Measurements from ENCODE around the gene NCR3LG1.
A peak's percentile ranks its signal among the peaks of the same experiment; 100 is the strongest.

The NCR3LG1 gene

DNA sequence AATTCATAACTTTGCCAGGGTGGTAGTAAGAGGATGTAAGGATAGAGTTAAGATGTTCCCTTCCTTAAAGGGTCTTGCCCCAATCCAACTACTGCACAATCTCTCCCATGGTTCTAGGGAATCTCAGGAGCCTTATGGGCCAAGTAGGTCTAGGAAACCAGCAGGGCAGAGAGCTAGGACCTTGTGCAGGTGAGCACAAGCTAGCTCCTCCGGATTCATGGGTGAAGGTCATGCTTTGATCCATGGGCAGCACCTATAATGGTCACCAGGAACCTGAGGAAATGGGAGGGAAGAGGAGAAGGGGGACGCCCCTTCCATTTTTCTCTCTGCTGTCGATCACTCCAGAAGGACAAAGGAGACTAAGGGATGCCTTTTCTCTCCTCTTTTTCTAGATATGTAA lies 20.0 kb downstream of the NCR3LG1 start:
- DNase-seq (ENCODE audit: low read depth in 3 of 3) = no peak

- DNase-seq (ENCODE audit: low read depth in 3 of 3) = no peak
Measured at GRCh38 chr11:17375547-17375946, 23.9 kb downstream of the NCR3LG1 start.

GRCh38 chr11:17376493-17376892 lies 24.9 kb downstream of the NCR3LG1 start:
- DNase-seq (ENCODE audit: low read depth in 3 of 3) = no peak

DNA sequence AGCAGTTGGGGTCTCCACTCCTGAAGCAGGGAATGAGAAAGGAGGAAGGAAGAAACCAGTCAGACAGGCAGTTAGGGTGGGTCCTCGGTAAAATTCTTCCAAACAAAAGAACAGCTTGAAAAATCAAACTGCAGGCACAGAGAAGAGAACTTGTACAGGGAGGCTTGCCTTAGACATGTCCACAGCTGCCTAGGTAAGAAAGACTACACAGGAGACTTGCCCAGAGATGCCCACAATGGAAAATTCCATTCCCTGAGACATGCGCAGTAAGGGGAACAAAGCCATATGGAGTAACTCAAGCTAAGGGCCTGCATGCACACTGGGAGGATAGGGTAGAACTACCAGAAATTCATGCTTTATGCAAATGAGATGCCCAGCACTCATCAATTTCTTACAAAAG lies 27.1 kb downstream of the NCR3LG1 start:
- no peak for DNase-seq (ENCODE audit: low read depth in 3 of 3)

DNA sequence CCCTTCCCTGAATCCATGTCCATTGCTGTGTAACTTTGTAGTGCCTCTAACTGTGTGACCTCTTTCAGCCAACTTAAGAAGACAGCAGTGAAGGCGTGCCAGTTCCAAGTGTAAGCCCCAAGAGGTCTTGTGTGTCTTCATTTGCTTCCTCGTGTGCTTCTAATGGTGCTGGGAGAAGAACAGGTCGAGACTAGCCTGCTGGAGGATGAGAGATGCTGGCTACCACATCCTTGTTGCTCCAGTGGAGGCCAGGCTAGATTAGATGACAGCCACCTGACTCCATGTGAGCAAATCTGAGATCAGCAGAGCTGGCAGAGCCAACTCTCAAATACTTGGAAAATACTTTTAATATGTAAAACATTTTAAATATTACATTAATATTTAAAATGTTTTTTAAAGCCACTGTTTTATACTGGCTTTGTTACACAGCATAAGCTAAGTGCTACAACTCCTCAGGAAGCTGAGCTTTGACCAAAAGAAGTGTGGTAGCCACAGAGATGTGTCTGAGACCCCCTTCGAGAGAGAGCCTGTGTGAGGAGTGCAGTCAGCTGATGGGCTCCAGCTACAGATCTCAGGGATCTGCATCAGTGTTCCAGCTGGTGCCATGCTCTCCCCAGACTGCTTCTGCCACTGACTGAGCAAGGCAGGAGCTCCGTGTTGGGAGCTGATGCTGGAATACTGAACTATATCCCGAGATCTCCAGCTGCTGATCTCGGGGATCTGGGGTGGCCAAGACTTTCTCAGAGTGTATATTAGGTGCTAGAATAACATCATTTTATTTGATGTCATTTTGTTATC lies 28.0 kb downstream of the NCR3LG1 start:
- no peak for DNase-seq (ENCODE audit: low read depth in 3 of 3)

DNA sequence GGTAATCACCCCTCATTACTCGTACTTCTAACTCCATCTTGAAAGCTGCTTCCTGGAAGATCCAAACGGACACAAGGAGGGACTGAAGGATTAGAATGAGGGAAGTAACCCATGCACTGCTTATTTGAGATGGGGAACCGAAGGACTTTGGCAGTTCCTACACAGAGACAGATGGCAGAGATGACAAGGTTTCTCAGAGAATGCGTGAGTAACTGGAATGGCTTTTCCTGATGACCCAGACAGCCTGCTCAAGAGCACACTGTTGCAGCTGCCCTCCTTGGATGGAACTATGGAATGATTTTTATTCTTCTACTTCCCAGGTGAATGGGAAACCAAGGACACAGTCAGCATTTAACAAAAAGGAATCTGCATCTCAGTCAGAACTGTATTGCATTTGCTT lies 29.6 kb downstream of the NCR3LG1 start:
- no peak for DNase-seq (ENCODE audit: low read depth in 3 of 3)

GRCh38 chr11:17382046-17382728 lies 30.6 kb downstream of the NCR3LG1 start:
- DNase-seq (ENCODE audit: low read depth in 3 of 3) = no peak

DNA sequence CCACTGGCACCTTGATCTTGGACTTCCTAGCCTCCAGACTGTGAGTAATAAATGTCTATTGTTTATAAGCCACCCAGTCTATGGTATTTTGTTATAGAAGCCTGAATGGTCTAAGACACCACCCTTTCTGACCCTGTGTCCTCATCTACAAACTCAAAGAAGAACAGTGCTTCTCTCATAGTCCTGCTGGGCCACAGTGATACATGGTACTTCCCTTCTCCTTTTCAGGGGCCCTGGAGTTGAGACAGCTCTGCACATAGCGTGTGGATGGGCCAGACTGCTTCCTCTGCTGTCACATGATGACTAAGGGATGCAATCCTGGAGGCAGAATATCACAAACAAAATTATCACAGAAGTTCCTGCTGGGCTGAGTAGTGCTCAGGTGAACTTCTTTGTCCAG lies 31.9 kb downstream of the NCR3LG1 start:
- no peak for DNase-seq (ENCODE audit: low read depth in 3 of 3)

DNA sequence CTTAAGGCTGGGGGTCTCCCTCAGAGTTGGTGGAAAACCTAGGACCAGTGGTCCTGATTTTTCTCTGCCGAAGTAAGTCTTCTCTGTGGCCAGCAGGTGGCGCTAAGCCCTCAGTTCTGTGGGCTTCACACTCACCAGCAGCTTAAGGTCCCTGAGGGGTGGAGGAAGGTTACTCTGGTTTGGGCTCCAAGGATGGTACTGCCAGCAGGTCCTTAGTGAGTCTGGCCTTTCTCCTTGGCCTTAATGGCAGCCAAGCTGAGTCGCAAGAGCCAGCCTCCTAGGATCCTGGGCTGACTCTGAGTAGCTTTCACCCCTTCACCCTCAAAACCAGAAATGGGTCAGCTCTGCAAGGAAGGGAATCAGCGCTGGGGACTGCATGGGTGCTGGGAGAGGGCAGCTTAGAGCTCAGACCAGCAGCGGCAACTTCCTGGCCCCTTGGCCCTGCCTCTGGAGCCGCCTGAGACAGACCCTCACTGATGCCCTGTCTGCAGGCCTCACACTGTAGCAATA lies 32.5 kb downstream of the NCR3LG1 start:
- DNase-seq (ENCODE audit: low read depth in 3 of 3) = peak; percentile 55 to 73 (median 58)

- DNase-seq (ENCODE audit: low read depth in 3 of 3) = no peak
Measured at GRCh38 chr11:17385492-17385891, 33.9 kb downstream of the NCR3LG1 start.

DNA sequence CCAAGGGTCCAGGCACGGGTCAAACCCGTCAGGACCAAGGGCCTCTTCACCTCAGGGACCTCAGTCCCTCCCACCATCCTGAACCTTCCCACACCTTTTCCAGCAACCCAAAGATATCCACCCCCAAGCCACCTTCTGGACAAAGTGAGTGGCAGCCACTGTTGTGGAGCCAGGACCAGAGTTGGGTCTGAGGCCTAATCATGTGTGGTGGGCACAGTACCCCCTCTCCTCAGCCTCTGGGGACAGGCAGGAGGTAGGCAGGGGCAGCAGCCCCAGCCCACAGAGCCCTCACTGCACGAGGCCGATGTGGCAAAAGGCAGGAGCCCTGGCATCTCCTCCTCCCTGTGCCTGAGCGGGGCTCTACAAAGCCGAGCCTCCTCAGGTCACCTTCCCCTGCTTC lies 34.3 kb downstream of the NCR3LG1 start:
- DNase-seq (ENCODE audit: low read depth in 3 of 3) = no peak

- peak in 2 of 3 donors; percentile 9 to 48 for DNase-seq (ENCODE audit: low read depth in 3 of 3)
Measured at GRCh38 chr11:17386331-17387084, 34.9 kb downstream of the NCR3LG1 start.

DNA sequence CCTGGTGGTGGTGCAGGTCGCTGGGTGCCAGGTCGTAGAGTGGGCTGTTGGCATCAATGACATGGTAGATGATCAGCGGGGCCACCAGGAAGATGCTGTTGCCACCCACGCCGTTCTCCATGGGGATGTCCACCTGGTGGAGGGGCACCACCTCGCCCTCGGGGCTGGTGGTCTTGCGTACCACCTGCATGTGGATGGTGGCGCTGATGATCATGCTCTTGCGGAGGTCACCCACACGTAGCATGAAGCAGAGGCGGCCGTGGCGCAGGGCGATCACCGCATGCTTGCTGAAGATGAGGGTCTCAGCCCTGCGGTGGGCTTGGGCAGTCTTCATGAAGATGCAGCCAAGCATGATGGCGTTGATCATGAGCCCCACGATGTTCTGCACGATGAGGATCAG lies 35.7 kb downstream of the NCR3LG1 start:
- no peak for DNase-seq (ENCODE audit: low read depth in 3 of 3)

GRCh38 chr11:17387811-17388210 lies 36.2 kb downstream of the NCR3LG1 start:
- DNase-seq (ENCODE audit: low read depth in 3 of 3) = no peak

- no peak for DNase-seq (ENCODE audit: low read depth in 3 of 3)
Measured at GRCh38 chr11:17388609-17389210, 37.1 kb downstream of the NCR3LG1 start, which contains the start of gene KCNJ11. KCNJ11 (minus strand) TSS chr11:17388659; CDS start chr11:17388091, 568 bp downstream.

DNA sequence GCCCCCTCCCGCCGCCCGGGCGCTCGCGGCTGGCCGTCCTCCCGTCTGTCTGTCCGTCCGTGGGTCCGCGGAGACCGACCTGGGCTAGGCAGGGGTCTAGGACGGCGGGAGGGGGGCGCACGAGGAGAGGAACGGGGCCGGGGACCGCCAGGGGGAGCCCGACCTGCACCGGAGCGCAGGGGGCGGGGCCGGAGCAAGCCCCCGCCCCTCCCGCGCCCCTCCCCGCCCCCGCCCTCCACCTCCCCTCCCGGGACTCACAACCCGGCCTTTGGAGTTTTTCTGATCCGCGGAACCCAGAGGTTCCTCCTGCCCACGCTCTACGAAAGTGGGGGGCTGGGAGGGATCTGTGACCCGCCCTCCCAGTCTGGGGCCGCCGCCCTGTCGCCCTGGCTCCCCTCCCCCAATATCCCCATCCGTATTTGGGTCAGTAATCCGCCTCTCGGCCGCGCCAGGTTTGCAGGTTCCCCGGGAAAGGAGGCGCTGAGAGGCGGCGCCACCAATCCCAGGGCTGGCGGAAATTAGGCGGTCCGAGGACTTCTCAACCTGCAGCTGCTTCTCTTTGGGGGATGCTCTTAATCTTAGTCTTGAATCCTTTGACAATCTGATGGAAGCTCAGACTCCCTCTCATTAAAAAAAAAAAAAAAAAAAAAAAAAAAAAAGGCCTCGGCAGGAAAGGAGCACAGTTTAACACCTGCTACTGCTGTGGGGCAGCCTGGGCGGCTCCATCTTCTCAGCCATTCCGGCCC lies 37.8 kb downstream of the NCR3LG1 start:
- DNase-seq (ENCODE audit: low read depth in 3 of 3) = peak; percentile 45 to 78 (median 57)

DNA sequence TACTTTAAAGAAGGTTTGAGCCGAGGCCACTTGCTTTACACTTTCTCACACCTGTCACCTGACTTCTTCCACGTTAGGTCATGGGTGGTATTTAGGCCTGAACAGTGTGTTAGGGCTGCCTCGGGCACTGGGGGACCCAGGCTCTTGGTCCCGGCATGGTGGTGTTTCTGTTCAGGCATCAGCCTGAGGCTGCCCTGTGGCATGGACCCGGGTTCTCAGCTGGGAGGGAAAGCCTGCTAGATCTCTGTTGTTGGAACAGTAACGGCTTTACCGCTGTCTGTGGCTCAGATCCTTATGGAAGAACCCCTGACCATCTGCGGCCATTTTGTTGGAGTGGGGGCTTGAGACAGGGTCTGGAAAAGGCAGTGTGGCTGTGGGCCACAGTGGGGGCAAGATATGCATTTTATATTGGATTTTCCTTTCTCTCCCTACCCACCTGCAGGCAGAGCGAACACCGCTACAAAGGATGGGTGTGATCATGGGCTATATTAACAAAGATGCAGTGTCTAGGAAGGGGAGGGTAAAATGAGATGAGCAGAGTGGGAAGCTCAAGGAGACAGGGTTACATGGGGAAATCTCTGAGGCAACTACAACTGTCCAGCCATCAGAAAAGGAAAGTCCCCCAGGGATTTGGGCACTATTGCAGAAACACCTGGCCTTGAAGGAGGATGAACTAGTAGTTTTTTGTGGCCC lies 38.5 kb downstream of the NCR3LG1 start:
- no peak for DNase-seq (ENCODE audit: low read depth in 3 of 3)

DNA sequence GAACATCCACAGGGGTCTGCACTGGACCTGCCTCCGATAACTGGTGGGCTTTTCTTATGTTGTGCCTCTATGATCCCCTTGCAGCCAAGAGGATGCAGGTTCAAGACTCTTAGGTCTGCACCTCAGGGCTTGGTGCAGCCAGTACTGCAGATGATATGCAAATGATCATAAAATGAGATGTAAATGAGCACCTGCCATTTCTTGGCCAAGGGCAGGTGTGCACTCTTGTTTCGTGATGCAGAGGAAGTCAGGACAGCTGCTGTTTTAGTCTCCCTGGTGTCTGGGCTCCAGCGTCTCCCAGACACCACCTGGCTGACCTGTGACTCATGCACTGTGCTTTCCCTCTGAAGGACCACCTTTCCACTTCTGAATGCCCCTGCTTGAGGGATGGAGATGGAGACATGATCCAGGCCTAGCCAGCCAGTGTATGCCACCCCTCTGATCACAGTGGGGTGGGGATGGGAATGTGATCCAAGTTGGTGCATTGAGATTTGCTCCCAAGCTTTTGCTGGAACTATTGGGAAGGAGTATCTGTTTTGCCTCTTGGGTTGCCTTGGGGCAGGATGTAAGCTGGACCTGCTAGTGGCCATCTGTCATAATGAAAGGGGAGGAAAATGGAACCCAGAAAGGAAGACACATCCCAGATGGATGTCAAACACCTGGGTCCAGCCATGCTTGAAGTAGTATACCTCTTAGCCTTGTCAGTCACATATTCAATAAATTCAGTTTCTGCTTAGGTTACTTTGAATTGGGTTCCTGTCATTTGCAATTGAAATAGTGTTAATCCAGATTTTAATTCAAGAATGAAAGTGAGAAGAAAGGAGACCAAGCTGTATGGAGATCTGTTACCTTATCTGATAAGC lies 40.1 kb downstream of the NCR3LG1 start:
- no peak for DNase-seq (ENCODE audit: low read depth in 3 of 3)

- DNase-seq (ENCODE audit: low read depth in 3 of 3) = no peak
Measured at GRCh38 chr11:17392872-17393271, 41.3 kb downstream of the NCR3LG1 start.

GRCh38 chr11:17393472-17393871 lies 41.9 kb downstream of the NCR3LG1 start:
- DNase-seq (ENCODE audit: low read depth in 3 of 3) = no peak

Measured in stimulated activated CD4-positive, alpha-beta T cell treated with anti-CD3 and anti-CD28 coated beads, TNF-alpha, amount 100 ng/mL, for 48 hours (primary cell).